ENCODE data around the gene DLD.
"Not testable (repeated sequence)": the region's sequence is repeated elsewhere in the genome, so short reads cannot be mapped to it uniquely, and the experiment has no call there.

Gene DLD

GRCh38 chr7:107943018-107943417 is 52.0 kb downstream of the DLD start:
- no peak for DNase-seq (ENCODE audit: low read depth in 2 of 2, low spot score in 1 of 2)

- DNase-seq (ENCODE audit: low read depth in 2 of 2, low spot score in 1 of 2), result no peak
Measured at GRCh38 chr7:107944411-107945169, 53.6 kb downstream of the DLD start.

DNA sequence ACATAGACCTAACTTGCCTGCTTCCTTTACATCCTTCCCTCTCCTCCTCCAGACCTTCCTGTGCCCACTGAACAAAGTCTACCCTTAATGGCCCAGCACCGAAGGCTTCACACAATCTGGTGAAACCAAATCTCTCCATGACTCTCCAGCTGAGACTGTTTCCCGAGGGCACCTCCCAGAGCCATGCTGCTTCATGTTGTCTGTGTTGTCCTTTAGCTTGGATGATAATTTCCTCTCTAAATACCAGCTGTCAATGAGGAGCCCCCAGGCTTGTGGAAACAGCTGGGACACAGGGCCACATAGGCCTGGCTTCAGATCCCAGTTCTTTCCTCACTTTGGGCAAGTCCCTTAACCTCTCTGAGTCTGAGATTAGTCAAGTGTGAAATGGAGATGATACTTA is 54.3 kb downstream of the DLD start:
- no peak for DNase-seq (ENCODE audit: low read depth in 2 of 2, low spot score in 1 of 2)

- no peak for DNase-seq (ENCODE audit: low read depth in 2 of 2, low spot score in 1 of 2)
Measured at GRCh38 chr7:107946451-107946850, 55.5 kb downstream of the DLD start.

- no peak for DNase-seq (ENCODE audit: low read depth in 2 of 2, low spot score in 1 of 2)
Measured at GRCh38 chr7:107946881-107947280, 55.9 kb downstream of the DLD start.

GRCh38 chr7:107948645-107949442 is 57.9 kb downstream of the DLD start:
- DNase-seq (ENCODE audit: low read depth in 2 of 2, low spot score in 1 of 2), result no peak

DNA sequence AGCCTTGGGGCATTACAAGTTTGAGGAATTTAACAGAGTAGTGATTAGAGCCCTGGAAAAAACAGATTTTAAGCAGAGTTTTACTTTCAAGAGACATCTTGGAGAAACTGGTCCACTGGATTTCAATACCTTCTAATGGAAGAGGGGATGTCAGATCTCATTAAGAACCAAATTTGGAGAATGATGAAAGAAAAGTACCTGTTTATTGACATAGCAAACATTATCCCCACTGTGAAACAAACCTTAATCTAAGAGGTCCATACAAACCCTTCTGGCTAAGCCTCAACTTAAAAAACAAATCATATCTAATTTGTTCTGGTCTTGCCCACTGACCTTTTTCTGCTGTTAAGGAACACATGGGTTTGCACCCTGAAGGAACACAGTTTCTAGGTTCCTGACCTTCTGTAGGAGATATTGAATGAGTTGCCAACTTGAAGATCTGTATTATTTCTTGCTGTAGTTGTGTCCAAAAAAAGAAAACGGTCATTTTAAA is 58.5 kb downstream of the DLD start:
- DNase-seq (ENCODE audit: low read depth in 2 of 2, low spot score in 1 of 2), result no peak

GRCh38 chr7:107951172-107951787 is 60.3 kb downstream of the DLD start:
- DNase-seq (ENCODE audit: low read depth in 2 of 2, low spot score in 1 of 2), result no peak

DNA sequence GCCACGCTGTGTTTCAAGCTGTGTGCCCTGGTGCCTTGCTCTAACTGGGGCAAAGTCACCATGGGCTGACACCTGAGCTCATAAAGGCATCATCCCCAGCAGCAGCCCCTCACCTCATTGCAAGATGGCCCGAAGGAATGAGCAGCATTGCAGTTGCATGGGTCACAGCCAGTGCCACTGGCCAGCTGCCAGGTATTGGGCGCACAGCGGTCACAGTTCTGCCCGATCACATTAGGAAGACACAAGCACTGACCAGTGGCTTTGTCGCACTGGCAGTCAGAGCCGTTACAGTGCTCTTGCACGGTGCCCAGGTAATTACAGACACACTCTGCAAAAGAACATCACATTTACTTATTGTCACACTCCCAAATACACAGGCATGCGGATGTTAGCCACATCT is 60.9 kb downstream of the DLD start:
- DNase-seq (ENCODE audit: low read depth in 2 of 2, low spot score in 1 of 2), result no peak

GRCh38 chr7:107953265-107953923 is 62.4 kb downstream of the DLD start:
- DNase-seq (ENCODE audit: low read depth in 2 of 2, low spot score in 1 of 2), result no peak

GRCh38 chr7:107953924-107954303 is 62.9 kb downstream of the DLD start:
- no peak for DNase-seq (ENCODE audit: low read depth in 2 of 2, low spot score in 1 of 2)

DNA sequence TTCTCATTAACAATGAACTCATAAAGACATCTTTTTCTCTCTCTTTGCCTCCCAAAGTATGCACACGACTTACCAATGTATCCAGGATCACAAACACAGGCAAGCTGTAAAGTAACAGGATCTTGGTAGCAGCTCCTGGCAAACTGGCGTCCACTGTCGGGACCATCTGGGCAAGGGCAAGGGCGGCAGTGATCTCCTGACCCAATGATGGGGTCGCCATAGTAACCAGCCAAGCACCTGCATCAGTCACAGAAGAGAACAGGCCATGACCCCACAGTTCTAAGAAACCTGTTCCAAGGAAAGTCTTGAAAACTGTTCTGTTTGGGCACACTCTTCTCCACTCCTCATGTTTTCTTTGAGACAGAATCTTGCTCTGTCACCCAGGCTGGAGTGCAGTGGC is 64.4 kb downstream of the DLD start:
- no peak for DNase-seq (ENCODE audit: low read depth in 2 of 2, low spot score in 1 of 2)

DNA sequence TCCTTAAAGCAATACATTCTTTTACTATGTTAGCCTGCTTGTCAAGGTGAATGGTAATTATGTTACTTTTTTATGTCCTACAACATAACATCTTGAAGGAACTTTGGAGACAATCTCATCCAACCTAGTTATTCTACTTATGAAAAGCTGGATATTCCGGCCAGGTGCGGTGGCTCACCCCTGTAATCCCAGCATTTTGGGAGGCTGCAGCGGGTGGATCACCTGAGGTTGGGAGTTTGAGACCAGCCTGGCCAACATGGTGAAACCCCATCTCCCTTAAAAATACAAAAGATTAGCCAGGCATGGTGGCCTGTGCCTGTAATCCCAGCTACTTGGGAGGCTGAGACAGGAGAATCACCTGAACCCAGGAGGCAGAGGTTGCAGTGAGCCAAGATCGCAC is 66.0 kb downstream of the DLD start:
- DNase-seq (ENCODE audit: low read depth in 2 of 2, low spot score in 1 of 2), result not testable (repeated sequence)

DNA sequence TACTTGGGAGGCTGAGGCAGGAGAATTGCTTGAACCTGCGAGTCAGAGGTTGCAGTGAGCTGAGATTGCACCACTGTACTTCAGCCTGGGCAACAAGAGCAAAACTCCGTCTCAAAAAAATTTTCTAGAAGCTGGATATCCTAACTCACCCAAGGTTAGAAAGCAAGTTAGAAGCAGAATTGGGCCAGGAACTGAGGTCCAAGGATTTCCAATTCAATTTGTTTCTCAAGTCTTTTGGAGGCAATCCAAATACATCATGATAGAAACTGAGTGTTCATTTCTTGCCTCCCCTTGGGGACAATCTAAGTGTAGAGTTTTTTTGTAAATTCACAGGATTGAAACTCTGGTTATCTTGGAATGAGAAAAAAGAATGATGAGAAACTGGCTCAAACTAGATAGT is 66.5 kb downstream of the DLD start:
- DNase-seq (ENCODE audit: low read depth in 2 of 2, low spot score in 1 of 2), result no peak

DNA sequence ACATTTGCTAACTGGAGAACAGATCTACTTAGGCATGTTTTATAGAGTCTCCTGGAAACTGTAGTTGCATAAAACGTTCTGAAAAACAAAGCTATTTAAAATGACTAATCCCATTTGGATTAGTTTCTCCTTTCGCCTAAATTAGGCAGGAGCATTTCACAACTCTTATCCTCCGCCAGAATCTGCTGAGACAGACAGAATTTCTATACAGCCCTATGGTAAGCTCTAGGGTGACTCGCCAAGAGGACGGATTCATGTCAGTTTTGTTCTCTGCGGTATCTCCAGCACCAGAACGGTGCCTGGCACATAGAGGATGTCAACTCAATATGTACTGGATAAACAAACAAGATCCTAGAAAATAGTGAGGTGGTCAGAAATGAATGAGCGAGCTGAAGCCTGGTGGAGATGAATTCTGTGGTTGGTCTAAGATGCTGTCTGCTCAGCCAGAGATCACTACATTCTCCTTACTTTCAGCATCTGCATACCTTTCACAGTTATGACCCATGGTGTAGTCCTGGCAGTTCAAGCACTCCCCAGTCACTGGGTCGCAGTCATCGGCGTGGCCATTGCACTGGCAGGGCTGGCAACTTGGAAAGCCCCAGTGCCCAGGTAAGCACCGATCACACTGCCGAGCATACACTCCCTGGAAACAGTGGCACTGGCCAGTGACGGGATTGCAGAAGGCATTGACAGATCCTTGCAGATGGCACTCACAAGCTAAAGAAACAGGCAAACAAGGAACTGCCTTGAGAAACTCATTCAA is 68.0 kb downstream of the DLD start:
- no peak for DNase-seq (ENCODE audit: low read depth in 2 of 2, low spot score in 1 of 2)

GRCh38 chr7:107959527-107959898 is 68.5 kb downstream of the DLD start:
- no peak for DNase-seq (ENCODE audit: low read depth in 2 of 2, low spot score in 1 of 2)

- no peak for DNase-seq (ENCODE audit: low read depth in 2 of 2, low spot score in 1 of 2)
Measured at GRCh38 chr7:107960272-107960671, 69.3 kb downstream of the DLD start.

DNA sequence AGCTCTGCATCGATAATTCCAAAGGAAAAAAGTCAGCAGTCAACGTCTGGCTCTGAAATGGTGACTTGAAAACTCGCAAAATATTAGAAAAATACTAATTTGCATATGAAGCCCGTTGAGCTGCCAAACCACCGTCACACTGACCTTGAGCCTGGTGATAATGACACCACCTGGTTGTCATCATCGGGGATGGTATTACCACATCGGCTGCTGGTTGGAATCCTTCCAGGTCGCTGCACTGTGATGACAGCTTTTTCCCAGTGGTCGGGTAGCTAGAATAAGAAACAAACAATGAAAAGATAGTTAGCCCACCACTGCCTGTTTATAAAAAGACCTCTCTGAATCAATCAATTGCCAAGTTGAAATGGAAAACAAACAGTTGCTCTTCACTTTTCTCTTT is 70.4 kb downstream of the DLD start:
- no peak for DNase-seq (ENCODE audit: low read depth in 2 of 2, low spot score in 1 of 2)

DNA sequence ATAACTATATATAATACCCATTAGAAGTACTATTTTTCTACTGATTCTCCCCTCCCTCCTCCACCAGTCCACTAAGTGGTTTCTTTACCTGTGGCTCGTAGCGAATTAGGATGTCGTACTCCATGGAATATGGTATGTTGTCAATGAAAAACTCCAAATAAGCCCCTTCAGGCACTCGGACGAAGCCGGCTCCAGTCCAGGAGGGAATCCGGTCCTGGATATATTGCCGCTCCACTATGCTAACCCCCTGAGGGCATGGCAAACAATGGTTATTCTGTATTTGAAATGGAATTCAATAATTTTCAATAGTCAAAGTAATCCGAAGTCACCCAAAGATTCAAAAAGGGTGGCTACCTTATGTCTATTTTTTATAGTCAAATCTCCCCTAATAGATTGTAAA is 71.8 kb downstream of the DLD start:
- DNase-seq (ENCODE audit: low read depth in 2 of 2, low spot score in 1 of 2), result no peak

- DNase-seq (ENCODE audit: low read depth in 2 of 2, low spot score in 1 of 2), result no peak
Measured at GRCh38 chr7:107964510-107964909, 73.5 kb downstream of the DLD start.

- no peak for DNase-seq (ENCODE audit: low read depth in 2 of 2, low spot score in 1 of 2)
Measured at GRCh38 chr7:107966711-107967110, 75.7 kb downstream of the DLD start.
